D721Med (cell line): ENCODE results near the gene SLC17A7.

Experiments
- DNase-seq: peaks from one replicate; pipeline ENCODE4 v3.0.0; 2011; ENCODE audit warnings: low spot score; ENCODE audit not compliant: insufficient read length
- FAIRE-seq: peaks from 2 replicates; lab custom pipeline; 2011; peaks lifted over from hg19 to GRCh38; lab: Jason Lieb, UNC
- TF ChIP-seq, protein P1 (sequence below): IDR thresholded peaks from 2 replicates; pipeline ENCODE4 v1.5.1; 2012; ENCODE audit warnings: mild to moderate bottlenecking, control low read depth; ENCODE audit not compliant: insufficient read depth; ENCODE audit errors: missing control alignments

SLC17A7 gene

DNA sequence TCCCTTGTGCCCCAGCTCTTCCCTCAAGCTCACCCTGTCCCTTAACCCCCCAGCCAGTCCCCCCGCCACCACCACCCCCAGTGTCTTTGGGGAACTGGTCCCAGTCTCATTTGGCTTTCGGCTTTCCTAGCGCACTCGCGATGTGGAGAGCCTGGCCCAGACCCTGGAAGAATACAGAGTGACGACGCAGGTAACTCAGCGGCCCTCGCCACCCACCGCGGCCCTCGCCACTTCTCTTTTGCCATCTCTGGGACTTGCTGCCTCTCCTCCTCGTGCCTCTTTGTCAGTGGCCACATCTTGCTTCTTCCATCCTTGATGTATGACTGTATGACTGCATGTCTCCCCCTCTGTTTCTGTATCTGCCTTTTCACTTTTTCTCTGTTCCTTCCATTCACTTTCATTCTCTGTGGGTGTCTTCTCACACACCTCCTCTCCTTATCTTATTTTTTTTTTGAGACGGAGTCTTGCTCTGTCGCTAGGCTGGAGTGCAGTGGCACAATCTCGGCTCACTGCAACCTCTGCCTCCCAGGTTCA, 33.8 kb downstream of the SLC17A7 start:
- DNase-seq (no peak), FAIRE-seq (no peak)

DNA sequence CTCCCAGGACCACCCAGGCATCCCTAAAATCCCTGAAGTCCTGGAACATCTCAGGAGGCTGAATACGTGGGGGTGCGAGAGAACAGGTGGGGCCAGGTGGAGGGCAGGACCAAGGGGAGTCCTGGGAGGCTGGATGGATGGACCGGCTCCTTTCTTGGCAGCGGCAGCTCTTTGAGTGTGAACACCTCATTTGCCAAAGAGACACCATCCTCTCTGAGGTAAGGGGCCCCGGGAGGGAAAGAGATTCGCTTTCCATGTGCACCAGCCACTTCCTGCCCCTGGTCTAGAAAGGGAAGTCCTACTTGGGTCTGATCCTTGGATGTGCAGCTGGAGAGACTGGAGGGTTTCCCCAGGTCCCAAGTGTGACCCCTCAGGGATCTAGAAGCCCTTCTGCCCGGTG, 34.2 kb downstream of the SLC17A7 start:
- DNase-seq (no peak), FAIRE-seq (no peak)
- TF ChIP-seq, protein P1, sequence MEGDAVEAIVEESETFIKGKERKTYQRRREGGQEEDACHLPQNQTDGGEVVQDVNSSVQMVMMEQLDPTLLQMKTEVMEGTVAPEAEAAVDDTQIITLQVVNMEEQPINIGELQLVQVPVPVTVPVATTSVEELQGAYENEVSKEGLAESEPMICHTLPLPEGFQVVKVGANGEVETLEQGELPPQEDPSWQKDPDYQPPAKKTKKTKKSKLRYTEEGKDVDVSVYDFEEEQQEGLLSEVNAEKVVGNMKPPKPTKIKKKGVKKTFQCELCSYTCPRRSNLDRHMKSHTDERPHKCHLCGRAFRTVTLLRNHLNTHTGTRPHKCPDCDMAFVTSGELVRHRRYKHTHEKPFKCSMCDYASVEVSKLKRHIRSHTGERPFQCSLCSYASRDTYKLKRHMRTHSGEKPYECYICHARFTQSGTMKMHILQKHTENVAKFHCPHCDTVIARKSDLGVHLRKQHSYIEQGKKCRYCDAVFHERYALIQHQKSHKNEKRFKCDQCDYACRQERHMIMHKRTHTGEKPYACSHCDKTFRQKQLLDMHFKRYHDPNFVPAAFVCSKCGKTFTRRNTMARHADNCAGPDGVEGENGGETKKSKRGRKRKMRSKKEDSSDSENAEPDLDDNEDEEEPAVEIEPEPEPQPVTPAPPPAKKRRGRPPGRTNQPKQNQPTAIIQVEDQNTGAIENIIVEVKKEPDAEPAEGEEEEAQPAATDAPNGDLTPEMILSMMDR = no peak

More for the DNA sequence above, 33.8 kb downstream of the SLC17A7 start:
- TF ChIP-seq, protein P1 = no peak

DNA sequence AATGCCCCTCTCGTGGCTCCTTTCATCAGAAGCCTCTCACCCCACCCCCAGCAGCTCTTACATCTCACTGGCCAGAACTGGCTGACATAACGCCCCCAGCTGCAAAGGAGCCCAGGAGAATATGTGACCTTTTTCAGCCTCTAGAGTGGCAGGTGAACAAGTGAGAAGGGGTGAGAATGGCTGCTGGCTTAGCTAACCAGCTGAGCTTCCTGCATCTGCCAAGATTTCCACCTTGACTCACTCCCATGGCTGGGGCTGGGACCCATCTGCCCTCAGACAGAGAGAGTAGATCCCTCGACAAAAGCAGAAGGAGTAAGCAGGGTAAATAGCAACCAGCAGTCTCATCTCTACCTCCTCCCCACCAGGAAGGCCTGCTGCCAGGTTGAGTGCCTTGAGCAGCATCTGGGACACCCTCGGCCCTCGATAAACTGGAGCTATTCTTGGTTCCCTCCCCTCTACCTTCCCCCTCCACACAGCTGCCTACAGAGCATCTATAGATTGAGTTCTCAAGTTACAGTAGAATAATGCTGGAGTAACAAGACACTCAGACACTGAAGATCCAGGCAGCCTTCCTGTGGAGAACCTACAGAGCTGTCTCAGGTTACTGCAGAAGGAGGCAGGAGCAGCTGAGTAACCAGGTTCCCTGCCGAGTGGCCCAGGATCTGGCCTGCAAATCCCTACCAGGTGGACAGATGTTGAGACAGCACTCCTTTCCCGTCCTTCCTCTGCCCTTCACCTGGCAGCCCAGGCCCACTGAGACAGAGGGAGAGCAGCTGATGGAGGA, 37.7 kb downstream of the SLC17A7 start:
- TF ChIP-seq, protein P1 = no peak
- no peak for FAIRE-seq
- no peak for DNase-seq

DNA sequence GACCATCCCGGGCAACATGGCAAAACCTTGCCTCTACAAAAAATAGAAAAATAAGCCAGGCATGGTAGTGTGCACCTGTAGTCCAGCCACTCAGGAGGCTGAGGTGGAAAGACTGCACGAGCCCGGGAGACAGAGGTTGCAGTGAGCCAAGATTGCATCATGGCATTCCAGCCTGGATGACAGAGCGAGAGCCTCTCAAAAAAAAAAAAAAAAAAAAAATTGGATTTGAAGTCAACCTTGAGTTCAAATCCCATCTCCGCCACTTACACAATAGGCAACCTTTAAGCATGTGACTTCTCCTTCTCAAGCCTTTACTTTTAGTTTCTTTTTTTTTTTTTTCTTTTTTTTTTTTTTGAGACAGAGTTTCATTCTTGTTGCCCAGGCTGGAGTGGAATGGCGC, 41.3 kb downstream of the SLC17A7 start:
- DNase-seq = no peak
- TF ChIP-seq, protein P1 = no peak
- no peak for FAIRE-seq

DNA sequence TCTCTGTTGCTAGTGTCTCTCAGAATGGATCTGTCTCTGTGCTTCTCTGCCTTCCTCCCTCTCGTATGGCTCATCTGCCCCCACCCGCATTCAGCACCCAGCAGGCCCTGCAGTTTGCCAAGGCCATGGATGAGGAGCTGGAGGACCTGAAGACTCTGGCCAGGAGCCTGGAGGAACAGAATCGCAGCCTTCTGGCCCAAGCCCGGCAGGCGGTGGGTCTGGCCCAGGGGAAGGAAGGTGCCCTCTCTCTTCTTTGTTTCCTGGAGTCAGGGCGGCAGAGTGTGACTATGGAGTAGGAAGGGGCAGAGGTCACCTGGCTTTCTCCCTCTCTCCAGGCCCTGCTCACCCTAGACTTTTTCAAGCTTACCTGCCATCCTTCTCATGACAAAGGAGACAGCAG, 42.4 kb downstream of the SLC17A7 start:
- TF ChIP-seq, protein P1 = no peak

DNA sequence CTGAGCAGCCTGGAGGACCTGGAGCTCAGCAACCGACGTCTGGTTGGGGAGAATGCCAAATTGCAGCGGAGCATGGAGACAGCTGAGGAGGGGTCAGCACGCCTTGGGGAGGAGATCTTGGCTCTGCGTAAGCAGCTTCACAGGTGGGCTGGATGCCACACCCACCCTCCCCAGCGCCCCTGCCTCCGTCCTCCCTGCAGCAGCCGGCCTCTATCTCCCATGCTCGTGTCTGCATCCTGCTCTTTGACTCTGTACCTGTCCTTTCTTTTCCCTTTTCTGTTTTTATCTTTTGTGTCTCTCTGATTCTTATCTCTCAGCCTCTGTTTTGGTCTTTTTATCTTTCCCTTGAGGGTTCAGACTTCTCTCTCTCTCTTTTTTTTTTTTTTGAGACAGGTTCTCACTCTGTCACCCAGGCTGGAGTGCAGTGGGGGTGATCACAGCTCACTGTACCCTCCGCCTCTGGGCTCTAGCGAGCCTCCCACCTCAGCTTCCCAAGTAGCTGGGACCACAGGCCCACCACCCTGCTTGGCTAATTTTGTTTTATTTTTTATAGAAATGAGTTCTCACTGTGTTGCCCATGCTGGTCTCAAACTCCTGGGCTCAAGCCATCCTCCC, 43.2 kb downstream of the SLC17A7 start:
- peak; percentile 7 for DNase-seq
- FAIRE-seq = no peak
- TF ChIP-seq, protein P1 = no peak

More for the DNA sequence above, 42.4 kb downstream of the SLC17A7 start:
- DNase-seq = no peak
- no peak for FAIRE-seq
